WI38 (cell line): Measurements from ENCODE around the gene TCF12.

Experiments
- H3K4me3 ChIP-seq: 2 replicates; pipeline ENCODE4 v1.5.1; 2011; ENCODE audit warnings: low read depth, mild to moderate bottlenecking, control low read depth, low read length
- CTCF ChIP-seq: IDR thresholded peaks from 2 replicates; pipeline ENCODE4 v1.5.1; 2012; ENCODE audit warnings: low read depth, mild to moderate bottlenecking, control low read depth, low read length

The TCF12 gene

GRCh38 chr15:57070674-57071073 is 152.2 kb downstream of the TCF12 start:
- no peak for TF ChIP-seq CTCF
- H3K4me3 ChIP-seq: no peak overlapping the region

GRCh38 chr15:57079446-57079845 is 161.0 kb downstream of the TCF12 start:
- no peak overlapping the region for H3K4me3 ChIP-seq
- TF ChIP-seq CTCF: no peak

GRCh38 chr15:57079931-57080620 is 161.6 kb downstream of the TCF12 start:
- TF ChIP-seq CTCF: no peak
- H3K4me3 ChIP-seq: no peak overlapping the region

- TF ChIP-seq CTCF: no peak
- H3K4me3 ChIP-seq: no peak overlapping the region
Measured at GRCh38 chr15:57082054-57082728, 163.7 kb downstream of the TCF12 start.

GRCh38 chr15:57084192-57084591 is 165.7 kb downstream of the TCF12 start:
- no peak overlapping the region for H3K4me3 ChIP-seq
- TF ChIP-seq CTCF: no peak

GRCh38 chr15:57085267-57085666 is 166.8 kb downstream of the TCF12 start:
- H3K4me3 ChIP-seq: no peak overlapping the region
- no peak for TF ChIP-seq CTCF

- TF ChIP-seq CTCF: no peak
- no peak overlapping the region for H3K4me3 ChIP-seq
Measured at GRCh38 chr15:57086857-57087427, 168.5 kb downstream of the TCF12 start.
